GM12878 (cell line): ENCODE data around the gene PRKCZ.

Experiments
- CTCF ChIP-seq, 3 experiments: IDR thresholded peaks in 2 of 3; conservative IDR thresholded peaks in 1 of 3; 2 replicates each; pipeline ENCODE4 v1.5.1; 2011; ENCODE audit warnings: low read depth in 3 of 3, low read length in 3 of 3, mild to moderate bottlenecking in 3 of 3, control low read depth in 2 of 3, moderate library complexity in 2 of 3, inconsistent platforms in 1 of 3, mixed read lengths in 1 of 3; ENCODE audit not compliant: control insufficient read depth in 2 of 3, insufficient read depth in 1 of 3; ENCODE audit errors: extremely low read depth in 1 of 3
- MTA2 ChIP-seq: fragments of 450-650 bp; IDR thresholded peaks from 2 replicates; pipeline ENCODE4 v1.6.1; 2016; ENCODE audit warnings: low read depth, mild to moderate bottlenecking, moderate library complexity
- MTA3 ChIP-seq: IDR thresholded peaks from 2 replicates; pipeline ENCODE4 v1.6.1; 2012; ENCODE audit warnings: low read length, inconsistent platforms, borderline replicate concordance
- NR2C2 ChIP-seq: IDR thresholded peaks from 2 replicates; pipeline ENCODE4 v1.6.1; 2011; ENCODE audit warnings: borderline replicate concordance, low read depth; ENCODE audit not compliant: control insufficient read depth, insufficient read length
- PKNOX1 ChIP-seq: fragments of 450-650 bp; IDR thresholded peaks from 2 replicates; pipeline ENCODE4 v1.6.1; 2016; ENCODE audit warnings: mild to moderate bottlenecking
- POLR2AphosphoS5 ChIP-seq: IDR thresholded peaks from 2 replicates; pipeline ENCODE4 v1.6.1; 2011; ENCODE audit warnings: mild to moderate bottlenecking, low read length, inconsistent platforms
- REST ChIP-seq: IDR thresholded peaks from 2 replicates; pipeline ENCODE4 v1.6.1; 2012; ENCODE audit warnings: mild to moderate bottlenecking, low read depth, low read length
- ZZZ3 ChIP-seq: IDR thresholded peaks from 2 replicates; pipeline ENCODE4 v1.6.1; 2011; ENCODE audit warnings: low read depth; ENCODE audit not compliant: control insufficient read depth, insufficient read length

GRCh38 chr1:2172551-2173146 lies 122.4 kb downstream of the PRKCZ start:
- no peak for TF ChIP-seq POLR2AphosphoS5
- no peak for TF ChIP-seq MTA3
- no peak for TF ChIP-seq MTA2
- no peak for TF ChIP-seq CTCF (IDR thresholded peaks at IDR 0.05 in 2 of 3, conservative IDR thresholded peaks at IDR 0.05 in 1 of 3; ENCODE audit: control insufficient read depth in 2 of 3, extremely low read depth in 1 of 3, insufficient read depth in 1 of 3, low read depth in 3 of 3, low read length in 3 of 3)
- no peak for TF ChIP-seq NR2C2
- no peak for TF ChIP-seq REST
- no peak for TF ChIP-seq ZZZ3
- TF ChIP-seq PKNOX1, result no peak
